ENCODE data around the gene DERL2. TPM values are rescaled to one million over a fixed set of nuclear protein-coding genes. Genes with fewer than 3 reads are reported as not detected.
A peak's percentile ranks its signal among the peaks of the same experiment; 100 is the strongest.

The DERL2 gene
- total and polyA plus RNA-seq, 2 donors = 34.0 to 41.6 TPM

DNA sequence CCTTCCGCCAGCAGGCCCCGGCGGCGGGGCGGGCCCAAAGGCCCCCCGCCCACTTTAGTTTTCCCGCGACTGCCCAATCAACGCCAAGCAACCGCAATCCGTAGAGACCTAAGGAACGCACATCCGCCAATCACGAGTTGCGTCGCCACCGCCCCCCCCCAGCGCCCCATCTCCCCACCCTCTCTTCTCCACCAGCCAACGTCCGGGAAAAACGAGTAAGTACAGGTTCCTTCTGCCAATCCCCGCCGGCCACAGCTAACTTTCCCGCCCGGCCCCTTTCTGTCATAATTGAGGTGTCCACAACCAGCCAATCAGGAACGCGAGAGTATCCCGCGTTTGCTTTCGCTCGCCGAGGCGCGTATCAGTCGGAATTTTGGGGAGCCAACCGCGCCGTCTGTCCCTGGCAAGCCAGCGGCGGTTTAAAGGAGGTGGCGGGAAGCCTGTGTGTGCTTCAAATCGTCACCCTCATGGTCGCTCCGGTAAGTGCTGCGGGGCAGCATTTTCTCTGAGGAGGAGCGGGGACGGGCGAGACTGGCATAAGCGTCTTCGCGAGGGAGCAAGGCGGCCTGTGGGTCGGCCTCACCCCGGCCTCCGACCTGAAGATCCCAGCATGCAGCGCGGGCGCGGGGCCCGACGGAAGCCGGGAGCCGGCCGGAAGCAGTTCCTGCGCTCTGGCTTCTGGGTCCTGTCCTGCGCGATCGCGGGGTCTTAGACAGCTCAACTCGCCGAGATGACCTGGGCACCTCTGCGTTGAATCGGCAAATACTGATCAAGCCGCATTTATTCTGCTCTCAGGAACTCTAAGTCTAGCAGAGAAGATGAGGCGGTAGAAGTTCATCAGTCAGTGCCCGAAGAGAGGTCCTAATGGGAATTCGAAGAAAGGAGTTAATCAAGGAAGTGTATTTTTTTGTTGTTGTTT, 487 bp upstream of the DERL2 start, which contains the start of gene MIS12:
TSS of gene MIS12 (plus strand) at position 361 of the 919 bp plus-strand sequence. CDS start 2,297 bp downstream, outside the sequence.
- under 1% methylated on average over 77 of the region's 77 CpGs for WGBS
- Histone ChIP-seq H3K4me1 (ENCODE audit: insufficient read depth) (no peaks in the 10 kb centered on the region), H3K36me3 (ENCODE audit: insufficient read depth) (peaks cover 5% of the 10 kb centered on the region), H3K4me3 (ENCODE audit: low read depth, low read length) (peak within 1 kb of the TSS; percentile 88), H3K27ac (ENCODE audit: low read depth) (peak within 1 kb of the TSS; percentile 85)
- peak; percentile 99 for DNase-seq (ENCODE audit: extremely low spot score)

DNA sequence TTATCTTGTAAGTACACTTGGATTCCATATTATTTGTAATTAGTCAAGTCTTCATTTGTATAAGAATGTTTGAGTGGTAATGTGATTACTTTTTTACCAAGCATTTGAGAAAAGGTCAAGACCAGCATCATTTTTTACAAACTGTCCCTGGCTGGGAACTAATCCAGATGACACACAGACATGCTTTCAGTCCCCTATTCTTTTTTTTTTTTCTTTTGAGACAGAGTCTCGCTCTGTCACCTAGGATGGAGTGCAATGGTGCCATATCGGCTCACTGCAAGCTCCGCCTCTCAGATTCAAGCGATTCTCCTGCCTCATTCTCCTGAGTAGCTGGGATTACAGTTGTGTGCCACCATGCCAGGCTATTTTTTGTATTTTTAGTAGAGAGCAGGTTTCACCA, 4.5 kb downstream of the DERL2 start:
- Histone ChIP-seq H3K36me3 (ENCODE audit: insufficient read depth) (peaks cover 10% of the 10 kb centered on the region), H3K4me3 (ENCODE audit: low read depth, low read length) (no peak overlapping the region), H3K27ac (ENCODE audit: low read depth) (no peak overlapping the region), H3K4me1 (ENCODE audit: insufficient read depth) (no peaks in the 10 kb centered on the region)
- 91% methylated on average over 4 of the region's 4 CpGs for WGBS
- no peak for DNase-seq (ENCODE audit: extremely low spot score)

DNA sequence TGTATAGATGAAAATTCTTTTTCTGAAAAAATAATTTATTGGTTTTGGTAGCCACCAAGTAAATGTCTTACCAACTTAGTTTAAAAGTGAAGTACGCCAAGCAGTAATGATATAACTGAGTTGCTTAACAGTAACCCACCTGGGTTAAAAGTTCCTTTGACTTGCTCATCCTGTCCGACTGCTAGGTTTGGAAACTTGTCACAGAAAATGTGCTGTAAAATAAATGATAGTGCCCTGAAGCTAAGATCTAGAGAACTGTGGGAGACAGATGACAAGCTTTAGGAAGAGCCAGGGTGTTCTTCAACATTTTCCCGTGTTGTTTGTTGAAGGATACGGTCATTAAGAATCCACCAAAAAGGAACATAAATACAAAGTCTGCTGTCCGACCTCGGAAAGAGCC, 5.0 kb downstream of the DERL2 start:
- Histone ChIP-seq H3K4me1 (ENCODE audit: insufficient read depth) (no peaks in the 10 kb centered on the region), H3K4me3 (ENCODE audit: low read depth, low read length) (no peak overlapping the region), H3K36me3 (ENCODE audit: insufficient read depth) (peaks cover 10% of the 10 kb centered on the region), H3K27ac (ENCODE audit: low read depth) (no peak overlapping the region)
- WGBS = 87% methylated on average over 6 of the region's 6 CpGs
- no peak for DNase-seq (ENCODE audit: extremely low spot score)

DNA sequence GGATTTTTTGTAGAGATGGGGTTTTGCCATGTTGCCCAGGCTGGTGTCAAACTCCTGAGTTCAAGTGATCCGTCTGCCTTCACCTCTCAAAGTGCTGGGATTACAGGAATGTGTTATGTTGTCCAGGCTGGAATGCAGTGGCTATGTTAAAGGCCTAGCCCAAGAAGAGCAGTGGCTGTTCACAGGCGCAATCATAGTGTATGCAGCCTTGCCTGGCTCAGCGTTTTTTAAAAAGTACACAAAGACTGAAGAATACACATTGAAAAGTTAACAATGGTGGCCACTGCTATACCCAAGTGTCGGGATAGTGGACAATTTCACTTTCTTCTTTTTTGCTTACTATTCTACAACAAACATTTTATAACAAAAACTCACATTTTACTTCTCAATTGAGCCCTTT, 7.0 kb downstream of the DERL2 start:
- Histone ChIP-seq H3K27ac (ENCODE audit: low read depth) (no peak overlapping the region), H3K36me3 (ENCODE audit: insufficient read depth) (peaks cover 12% of the 10 kb centered on the region), H3K4me1 (ENCODE audit: insufficient read depth) (no peaks in the 10 kb centered on the region), H3K4me3 (ENCODE audit: low read depth, low read length) (no peak overlapping the region)
- 94% methylated on average over 4 of the region's 4 CpGs for WGBS
- no peak for DNase-seq (ENCODE audit: extremely low spot score)

DNA sequence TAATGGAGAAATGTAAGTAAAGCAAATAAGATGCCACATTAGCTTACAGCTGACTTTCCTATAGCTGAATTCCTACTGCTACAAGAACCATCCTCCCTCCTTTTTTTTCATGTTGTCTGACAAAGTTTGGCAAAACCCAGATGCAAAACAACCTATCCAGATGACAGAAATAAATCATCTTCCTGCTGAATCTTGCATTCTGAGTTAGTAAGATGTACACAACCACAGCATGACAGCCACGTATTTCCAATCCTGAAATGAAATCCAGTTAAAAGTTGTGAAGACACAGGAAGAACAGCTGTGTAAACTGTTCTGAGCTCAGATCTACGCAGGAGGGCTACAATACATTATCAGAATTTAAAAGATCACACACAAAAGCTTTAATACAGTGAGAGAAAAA, 12.1 kb downstream of the DERL2 start:
- Histone ChIP-seq H3K36me3 (ENCODE audit: insufficient read depth) (peaks cover 8% of the 10 kb centered on the region), H3K4me3 (ENCODE audit: low read depth, low read length) (no peak overlapping the region), H3K4me1 (ENCODE audit: insufficient read depth) (no peaks in the 10 kb centered on the region), H3K27ac (ENCODE audit: low read depth) (no peak overlapping the region)
- no peak for DNase-seq (ENCODE audit: extremely low spot score)
- 93% methylated on average over 2 of the region's 2 CpGs for WGBS

DNA sequence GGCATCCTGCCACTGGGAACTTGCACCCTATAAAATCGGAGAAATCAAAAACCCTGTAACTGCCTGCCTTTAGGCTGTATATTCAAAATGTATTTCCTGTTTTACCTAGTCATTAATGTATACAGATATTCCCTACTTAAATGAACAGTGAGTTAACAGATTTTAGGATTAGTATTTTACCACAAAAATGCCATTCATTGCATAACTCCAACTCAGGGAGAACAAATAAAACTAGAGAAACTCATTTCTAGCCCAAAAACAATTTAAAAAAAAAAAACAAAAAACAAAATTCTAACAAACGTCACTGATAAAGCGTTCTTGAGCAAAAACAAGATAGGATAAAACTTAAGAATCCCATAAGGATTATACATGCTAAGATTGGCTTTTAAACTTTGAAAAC, 13.5 kb downstream of the DERL2 start:
- no peak for DNase-seq (ENCODE audit: extremely low spot score)
- Histone ChIP-seq H3K4me3 (ENCODE audit: low read depth, low read length) (no peak overlapping the region), H3K27ac (ENCODE audit: low read depth) (no peak overlapping the region), H3K4me1 (ENCODE audit: insufficient read depth) (no peaks in the 10 kb centered on the region), H3K36me3 (ENCODE audit: insufficient read depth) (peaks cover 4% of the 10 kb centered on the region)
- WGBS = 84% methylated on average over 3 of the region's 3 CpGs

DNA sequence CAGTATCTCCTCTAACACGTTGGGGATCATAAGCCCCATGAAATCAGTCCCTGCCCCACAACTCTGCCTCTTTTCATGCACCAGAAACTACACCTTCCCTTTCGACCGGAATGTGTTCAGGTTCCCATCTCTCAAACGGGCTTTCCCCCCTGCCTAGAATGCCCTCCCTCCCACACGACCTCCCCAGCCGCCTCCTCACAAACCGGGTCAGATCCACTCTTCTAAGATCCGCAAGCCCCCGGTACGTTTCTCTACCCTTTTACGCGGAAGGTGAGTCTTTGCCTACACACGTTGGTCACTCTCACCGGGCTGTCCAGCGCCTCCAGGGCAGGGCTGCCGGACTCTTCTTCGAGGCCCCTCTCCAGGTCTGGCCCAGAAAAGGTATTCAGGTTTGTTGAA, 17.9 kb downstream of the DERL2 start:
- Histone ChIP-seq H3K4me1 (ENCODE audit: insufficient read depth) (peaks cover 3% of the 10 kb centered on the region), H3K36me3 (ENCODE audit: insufficient read depth) (peaks cover 1% of the 10 kb centered on the region), H3K27ac (ENCODE audit: low read depth) (no peak overlapping the region), H3K4me3 (ENCODE audit: low read depth, low read length) (peak overlapping the region; percentile 81)
- no peak for DNase-seq (ENCODE audit: extremely low spot score)
- WGBS = under 1% methylated on average over 17 of the region's 17 CpGs

DNA sequence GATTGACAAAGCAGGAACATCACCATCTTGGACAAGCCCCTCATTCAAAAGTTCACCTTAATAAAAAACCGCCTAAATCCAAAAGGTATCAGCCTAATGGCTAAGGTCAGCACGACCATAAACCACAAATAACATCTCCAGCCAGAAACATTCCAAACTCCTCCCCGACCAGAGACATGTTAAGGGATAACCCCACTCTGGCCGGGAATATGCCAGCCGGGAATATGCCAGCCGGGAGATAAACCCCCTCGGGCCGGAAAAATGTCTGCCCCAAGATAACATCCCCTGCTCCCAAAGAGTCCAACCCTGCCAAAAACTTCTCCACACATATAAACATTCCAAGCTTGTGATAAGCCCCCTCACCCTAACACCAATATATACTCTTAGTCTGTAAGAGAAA, 18.6 kb downstream of the DERL2 start:
- no peaks in the 10 kb centered on the region for H3K36me3 ChIP-seq (ENCODE audit: insufficient read depth)
- no peak for DNase-seq (ENCODE audit: extremely low spot score)
- H3K27ac ChIP-seq (ENCODE audit: low read depth) = no peak overlapping the region
- WGBS = 3% methylated on average over 8 of the region's 8 CpGs
- peak overlapping the region; percentile 81 for H3K4me3 ChIP-seq (ENCODE audit: low read depth, low read length)
- peaks cover 3% of the 10 kb centered on the region for H3K4me1 ChIP-seq (ENCODE audit: insufficient read depth)

DNA sequence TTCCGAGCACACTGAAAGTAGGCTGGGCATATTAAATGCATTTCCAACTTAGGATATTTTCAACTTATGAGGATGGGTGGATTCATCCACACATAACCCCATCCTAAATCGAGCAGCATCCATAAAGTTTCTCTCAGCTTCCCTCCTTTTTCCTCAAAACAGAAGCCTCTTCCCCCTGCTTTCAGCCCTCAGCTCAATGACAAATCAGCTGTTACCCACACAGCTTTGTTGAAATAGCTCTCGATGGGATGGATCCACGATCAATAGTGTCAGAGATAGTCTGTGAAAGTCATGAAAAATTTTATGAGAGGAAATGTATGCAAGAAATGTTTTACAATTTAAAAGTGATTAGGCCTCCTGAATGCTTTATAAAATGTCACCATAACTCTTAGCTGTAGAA, 19.7 kb downstream of the DERL2 start:
- H3K4me3 ChIP-seq (ENCODE audit: low read depth, low read length) = no peak overlapping the region
- no peak overlapping the region for H3K27ac ChIP-seq (ENCODE audit: low read depth)
- 91% methylated on average over 4 of the region's 4 CpGs for WGBS
- DNase-seq (ENCODE audit: extremely low spot score) = no peak
- peaks cover 3% of the 10 kb centered on the region for H3K4me1 ChIP-seq (ENCODE audit: insufficient read depth)
- peaks cover 2% of the 10 kb centered on the region for H3K36me3 ChIP-seq (ENCODE audit: insufficient read depth)

DNA sequence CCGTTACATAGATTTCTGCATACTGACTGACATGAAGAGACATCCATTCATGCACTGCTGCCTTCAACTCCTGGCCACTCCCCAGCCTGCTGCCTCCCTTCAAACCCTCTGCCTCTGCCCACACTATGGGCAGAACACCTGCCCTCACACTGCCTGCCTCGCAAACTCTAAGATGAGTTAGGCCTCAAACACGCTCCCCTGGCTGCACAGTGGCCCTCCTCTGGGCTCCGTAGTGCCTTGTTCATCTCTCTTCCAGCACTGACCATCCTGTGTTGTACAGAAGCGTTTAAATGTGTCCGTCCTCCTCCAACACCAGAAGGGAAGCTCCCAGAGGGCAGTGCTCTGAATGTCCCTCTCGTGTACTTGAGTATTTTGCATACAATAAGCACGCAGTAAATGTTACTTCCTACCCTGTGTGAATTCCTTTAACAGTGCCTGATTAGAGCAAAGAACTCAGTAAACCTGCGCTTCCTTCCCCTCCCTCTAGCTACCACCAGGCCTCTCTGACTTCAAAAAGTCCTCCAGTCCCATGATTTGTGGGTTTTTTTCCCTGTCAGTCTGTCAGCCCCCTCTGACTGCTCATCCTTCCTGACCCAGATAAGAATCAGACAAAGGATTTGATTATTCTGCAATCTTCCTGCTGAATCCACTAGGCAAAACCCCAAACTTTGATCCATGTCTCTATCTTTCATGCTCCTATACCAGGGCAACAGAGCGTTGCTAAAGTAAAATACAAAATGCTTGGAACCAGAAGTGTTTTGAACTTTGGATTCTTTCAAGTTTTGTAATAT, 21.1 kb downstream of the DERL2 start:
- WGBS = 87% methylated on average over 10 of the region's 10 CpGs
- no peak for DNase-seq (ENCODE audit: extremely low spot score)
- Histone ChIP-seq H3K27ac (ENCODE audit: low read depth) (no peak overlapping the region), H3K36me3 (ENCODE audit: insufficient read depth) (peaks cover 2% of the 10 kb centered on the region), H3K4me1 (ENCODE audit: insufficient read depth) (peaks cover 3% of the 10 kb centered on the region), H3K4me3 (ENCODE audit: low read depth, low read length) (no peak overlapping the region)

DNA sequence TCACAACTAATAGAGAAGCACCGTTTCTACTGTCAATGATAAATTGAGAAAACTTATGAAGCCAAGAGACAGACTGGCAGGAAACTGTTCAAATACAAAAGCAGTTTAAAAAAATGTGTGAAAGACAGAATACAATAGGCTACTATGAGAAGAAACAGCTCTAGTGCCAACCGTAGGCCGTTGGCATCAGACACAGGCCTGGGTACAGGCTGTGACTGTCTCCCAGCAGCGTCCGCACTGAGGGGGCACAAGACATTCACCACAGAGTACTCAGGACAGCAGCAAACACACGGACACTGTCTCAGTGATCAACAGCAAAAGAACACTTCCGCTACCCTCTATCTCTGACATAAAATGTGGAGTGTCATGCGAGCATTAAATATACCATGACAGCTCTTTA, 39.2 kb downstream of the DERL2 start:
- H3K36me3 ChIP-seq (ENCODE audit: insufficient read depth) = no peaks in the 10 kb centered on the region
- DNase-seq (ENCODE audit: extremely low spot score) = no peak
- 91% methylated on average over 8 of the region's 8 CpGs for WGBS
- no peak overlapping the region for H3K27ac ChIP-seq (ENCODE audit: low read depth)
- H3K4me1 ChIP-seq (ENCODE audit: insufficient read depth) = no peaks in the 10 kb centered on the region
- H3K4me3 ChIP-seq (ENCODE audit: low read depth, low read length) = no peak overlapping the region

DNA sequence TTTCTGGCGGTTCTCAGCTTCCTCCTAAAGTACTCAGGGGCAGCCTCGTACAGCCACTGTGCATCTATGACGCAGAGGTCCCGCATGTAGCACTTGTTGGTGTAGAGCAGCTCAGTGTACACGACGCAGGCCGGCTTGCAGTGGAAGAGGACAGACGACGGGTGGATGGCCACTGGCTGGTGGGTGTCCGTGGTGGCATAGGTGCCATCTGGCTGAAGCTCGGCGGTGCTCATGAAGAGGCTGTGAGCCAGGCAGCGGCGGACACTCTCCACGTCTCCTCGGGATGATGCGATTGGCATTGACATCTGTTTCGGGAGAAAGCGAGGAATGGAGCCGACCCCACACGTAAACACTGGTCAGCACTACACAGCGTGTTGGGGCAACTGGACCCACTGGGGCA, 41.8 kb downstream of the DERL2 start:
- Histone ChIP-seq H3K27ac (ENCODE audit: low read depth) (no peak overlapping the region), H3K4me1 (ENCODE audit: insufficient read depth) (no peaks in the 10 kb centered on the region), H3K36me3 (ENCODE audit: insufficient read depth) (no peaks in the 10 kb centered on the region), H3K4me3 (ENCODE audit: low read depth, low read length) (no peak overlapping the region)
- DNase-seq (ENCODE audit: extremely low spot score) = no peak
- 95% methylated on average over 22 of the region's 22 CpGs for WGBS

DNA sequence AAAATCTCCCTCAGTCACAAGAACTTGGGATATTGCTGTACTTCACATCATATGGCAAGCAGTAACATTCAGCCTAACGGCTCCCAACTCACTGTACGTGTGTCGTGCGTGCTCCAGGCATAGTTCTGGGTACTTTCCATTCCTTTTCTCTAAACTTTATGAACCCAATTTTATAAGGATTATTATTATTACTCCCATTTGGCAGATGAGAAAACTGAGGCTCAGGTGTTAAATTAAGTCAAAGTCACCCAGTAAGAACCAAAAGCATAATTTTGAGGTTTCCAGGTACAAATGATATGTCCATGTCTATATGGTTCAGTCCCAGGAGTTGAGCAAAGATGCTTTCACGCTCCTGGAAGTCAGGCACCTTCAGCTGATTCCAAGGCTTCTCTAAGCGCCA, 42.2 kb downstream of the DERL2 start:
- no peaks in the 10 kb centered on the region for H3K4me1 ChIP-seq (ENCODE audit: insufficient read depth)
- H3K4me3 ChIP-seq (ENCODE audit: low read depth, low read length) = no peak overlapping the region
- 97% methylated on average over 6 of the region's 6 CpGs for WGBS
- DNase-seq (ENCODE audit: extremely low spot score) = no peak
- no peaks in the 10 kb centered on the region for H3K36me3 ChIP-seq (ENCODE audit: insufficient read depth)
- no peak overlapping the region for H3K27ac ChIP-seq (ENCODE audit: low read depth)

DNA sequence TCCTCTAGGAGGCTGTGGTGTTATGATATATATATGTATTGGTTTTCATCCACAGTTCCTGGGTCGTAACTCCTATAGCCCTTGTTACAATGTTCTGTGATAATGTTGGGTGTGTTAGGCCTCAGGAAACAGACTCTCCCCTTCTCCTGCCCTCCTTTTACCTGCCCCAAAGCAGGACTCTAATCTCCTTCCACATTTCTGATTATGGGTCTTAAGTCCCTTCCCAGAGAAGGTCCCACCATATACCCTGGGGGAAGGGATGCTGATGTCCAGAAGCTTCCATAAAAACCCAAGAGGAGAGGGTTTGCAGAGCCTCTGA, 46.6 kb downstream of the DERL2 start:
- Histone ChIP-seq H3K4me3 (ENCODE audit: low read depth, low read length) (no peak overlapping the region), H3K4me1 (ENCODE audit: insufficient read depth) (no peaks in the 10 kb centered on the region), H3K36me3 (ENCODE audit: insufficient read depth) (no peaks in the 10 kb centered on the region), H3K27ac (ENCODE audit: low read depth) (no peak overlapping the region)
- no peak for DNase-seq (ENCODE audit: extremely low spot score)
- WGBS = 24% methylated on average over 1 of the region's 1 CpG
